K562 (cell line): ENCODE measurements around the gene PRUNE1. TPM values are rescaled to one million over a fixed set of nuclear protein-coding genes. Genes with fewer than 3 reads are reported as not detected.
A peak's percentile ranks its signal among the peaks of the same experiment; 100 is the strongest.

Source experiments
- FIP1L1 ChIP-seq: fragments of 200-400 bp; formaldehyde crosslinking; IDR thresholded peaks from 2 replicates; pipeline ENCODE4 v1.6.1; 2018; ENCODE audit warnings: mild to moderate bottlenecking, low read depth, low read length; ENCODE audit not compliant: poor library complexity, severe bottlenecking
- HNRNPH1 ChIP-seq: fragments of 200-400 bp; formaldehyde crosslinking; optimal IDR thresholded peaks from 2 replicates; pipeline ENCODE3; 2017; ENCODE audit warnings: low read depth, mild to moderate bottlenecking, low read length, moderate library complexity
- LCOR ChIP-seq: sonication (generic); formaldehyde crosslinking; IDR thresholded peaks from 2 replicates; pipeline ENCODE4 v1.8.0; 2022; ENCODE audit warnings: mild to moderate bottlenecking, missing genetic modification reagents
- PPARD ChIP-seq: fragments of 250-450 bp; sonication (Bioruptor Pico); IDR thresholded peaks from 2 replicates; pipeline ENCODE4 v1.8.0; 2022; ENCODE audit warnings: inconsistent platforms, mild to moderate bottlenecking, moderate library complexity
- RCOR1 ChIP-seq, 2 experiments: IDR thresholded peaks; 2 replicates each; pipeline ENCODE4 v1.6.1; 2012; ENCODE audit warnings: low read depth in 2 of 2, low read length in 2 of 2, borderline replicate concordance in 1 of 2, improper control_type of control experiment in 1 of 2
- SMAD1 ChIP-seq: fragments of 150-350 bp; IDR thresholded peaks from 2 replicates; pipeline ENCODE4 v1.6.1; 2014; ENCODE audit warnings: low read length, low read depth; ENCODE audit not compliant: partially characterized antibody
- STAT5B ChIP-seq: fragments of 250-450 bp; sonication (Bioruptor Pico); IDR thresholded peaks from 2 replicates; pipeline ENCODE4 v1.8.0; 2021; ENCODE audit warnings: mild to moderate bottlenecking, inconsistent platforms
- TRIM28 ChIP-seq: fragments of 450-650 bp; IDR thresholded peaks from 2 replicates; pipeline ENCODE4 v1.6.1; 2017
- XRCC4 ChIP-seq: IDR thresholded peaks from one replicate; pipeline ENCODE4 v1.6.1; 2011; ENCODE audit not compliant: insufficient read depth, insufficient read length; ENCODE audit errors: extremely low read depth
- ZNF586 ChIP-seq: fragments of 450-650 bp; formaldehyde crosslinking; conservative IDR thresholded peaks from 2 replicates; pipeline ENCODE4 v1.4.0; 2020; ENCODE audit warnings: mild to moderate bottlenecking, moderate library complexity
- polyA plus RNA-seq, 8 experiments: library from polyadenylated mRNA; depleted of rRNA in 4 of 8; stranded (reverse) in 5 of 8; unstranded in 3 of 8; fragments of >200 nt; fragmentation: Nextera tagmentation in 2 of 8; fragmentation: Illumina TruSeq in 1 of 8; extraction: Ambion mirVana in 2 of 8; extraction: Trizol in 1 of 8; gene quantifications; 2 replicates each; pipeline versions ENCODE4 v1.2.1 to v1.2.3, GENCODE V29; 2011 to 2014; ENCODE audit warnings: inconsistent platforms in 1 of 8, missing spikeins in 1 of 8
- total RNA-seq, 7 experiments: library from RNA; depleted of rRNA in 6 of 7; stranded (reverse); fragments of >200 nt in 6 of 7; fragmentation: Illumina TruSeq in 2 of 7; extraction: Trizol in 2 of 7; gene quantifications; 2 replicates each; pipeline versions ENCODE4 v1.2.1 to v1.2.3, GENCODE V29; 2011 to 2021; ENCODE audit warnings: low replicate concordance in 1 of 7
- TF ChIP-seq, protein P1 (sequence below): fragments of 450-650 bp; IDR thresholded peaks from 2 replicates; pipeline ENCODE4 v1.6.1; 2016; ENCODE audit warnings: mild to moderate bottlenecking, moderate library complexity
- TF ChIP-seq, protein P2 (sequence below): fragments of 250-450 bp; sonication (Bioruptor Pico); IDR thresholded peaks from 2 replicates; pipeline ENCODE4 v1.4.0; 2020; ENCODE audit warnings: mild to moderate bottlenecking
- TF ChIP-seq, protein P3 (sequence below): sonication (generic); formaldehyde crosslinking; IDR thresholded peaks from 2 replicates; pipeline ENCODE4 v1.8.1; 2023; ENCODE audit warnings: mild to moderate bottlenecking, missing genetic modification reagents

PRUNE1 gene
- total and polyA plus RNA-seq, 9 of the 15 experiments (the other 6 are each of a cell fraction or from before 2014, with no cell fraction given) = 16.7 to 48.3 (median 26.2) TPM

DNA sequence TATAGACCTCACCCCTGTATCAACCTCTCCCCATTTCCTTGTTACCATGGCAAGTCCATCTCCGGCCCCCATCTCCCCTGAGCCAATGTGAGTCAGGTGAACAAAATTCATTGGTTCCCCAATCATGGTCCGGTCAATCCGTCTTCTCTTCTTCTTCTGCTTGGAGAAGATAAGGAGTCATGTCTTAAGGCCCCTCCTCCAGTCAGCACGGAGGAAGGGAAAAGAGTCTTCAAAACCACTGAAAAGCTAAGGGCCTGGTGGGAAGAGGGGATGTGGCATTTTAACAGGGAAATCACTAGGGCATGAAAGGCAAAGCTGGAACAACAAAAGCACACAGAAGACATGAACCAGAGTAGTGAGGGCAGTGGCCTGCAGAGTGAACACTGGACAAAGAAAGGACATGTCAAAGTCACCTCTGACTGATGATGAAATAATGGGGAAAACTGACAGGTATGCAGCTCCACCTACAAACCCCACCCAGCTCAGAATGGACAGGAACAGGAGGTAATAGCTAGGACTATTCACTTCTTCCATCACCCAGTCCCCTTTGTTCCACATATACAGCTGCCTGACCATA is 46.8 kb downstream of the PRUNE1 start (continued):
- TF ChIP-seq SMAD1 (no peak), PPARD (no peak), STAT5B (CRISPR knock-in tag) (no peak), HNRNPH1 (no peak), ZNF586 (CRISPR knock-in tag) (no peak), TRIM28 (0 out of 2 replicates have a peak, but pooled peaks have one; percentile 31), FIP1L1 (no peak), LCOR (CRISPR knock-in tag) (peak; percentile 61; the same call in 1 of the 2 replicates), RCOR1 (IDR thresholded peaks at IDR 0.05; ENCODE audit: borderline replicate concordance in 1 of 2, low read depth in 2 of 2, low read length in 2 of 2) (peak; percentile 83 to 94), XRCC4 (no peak)
- TF ChIP-seq, protein P1, sequence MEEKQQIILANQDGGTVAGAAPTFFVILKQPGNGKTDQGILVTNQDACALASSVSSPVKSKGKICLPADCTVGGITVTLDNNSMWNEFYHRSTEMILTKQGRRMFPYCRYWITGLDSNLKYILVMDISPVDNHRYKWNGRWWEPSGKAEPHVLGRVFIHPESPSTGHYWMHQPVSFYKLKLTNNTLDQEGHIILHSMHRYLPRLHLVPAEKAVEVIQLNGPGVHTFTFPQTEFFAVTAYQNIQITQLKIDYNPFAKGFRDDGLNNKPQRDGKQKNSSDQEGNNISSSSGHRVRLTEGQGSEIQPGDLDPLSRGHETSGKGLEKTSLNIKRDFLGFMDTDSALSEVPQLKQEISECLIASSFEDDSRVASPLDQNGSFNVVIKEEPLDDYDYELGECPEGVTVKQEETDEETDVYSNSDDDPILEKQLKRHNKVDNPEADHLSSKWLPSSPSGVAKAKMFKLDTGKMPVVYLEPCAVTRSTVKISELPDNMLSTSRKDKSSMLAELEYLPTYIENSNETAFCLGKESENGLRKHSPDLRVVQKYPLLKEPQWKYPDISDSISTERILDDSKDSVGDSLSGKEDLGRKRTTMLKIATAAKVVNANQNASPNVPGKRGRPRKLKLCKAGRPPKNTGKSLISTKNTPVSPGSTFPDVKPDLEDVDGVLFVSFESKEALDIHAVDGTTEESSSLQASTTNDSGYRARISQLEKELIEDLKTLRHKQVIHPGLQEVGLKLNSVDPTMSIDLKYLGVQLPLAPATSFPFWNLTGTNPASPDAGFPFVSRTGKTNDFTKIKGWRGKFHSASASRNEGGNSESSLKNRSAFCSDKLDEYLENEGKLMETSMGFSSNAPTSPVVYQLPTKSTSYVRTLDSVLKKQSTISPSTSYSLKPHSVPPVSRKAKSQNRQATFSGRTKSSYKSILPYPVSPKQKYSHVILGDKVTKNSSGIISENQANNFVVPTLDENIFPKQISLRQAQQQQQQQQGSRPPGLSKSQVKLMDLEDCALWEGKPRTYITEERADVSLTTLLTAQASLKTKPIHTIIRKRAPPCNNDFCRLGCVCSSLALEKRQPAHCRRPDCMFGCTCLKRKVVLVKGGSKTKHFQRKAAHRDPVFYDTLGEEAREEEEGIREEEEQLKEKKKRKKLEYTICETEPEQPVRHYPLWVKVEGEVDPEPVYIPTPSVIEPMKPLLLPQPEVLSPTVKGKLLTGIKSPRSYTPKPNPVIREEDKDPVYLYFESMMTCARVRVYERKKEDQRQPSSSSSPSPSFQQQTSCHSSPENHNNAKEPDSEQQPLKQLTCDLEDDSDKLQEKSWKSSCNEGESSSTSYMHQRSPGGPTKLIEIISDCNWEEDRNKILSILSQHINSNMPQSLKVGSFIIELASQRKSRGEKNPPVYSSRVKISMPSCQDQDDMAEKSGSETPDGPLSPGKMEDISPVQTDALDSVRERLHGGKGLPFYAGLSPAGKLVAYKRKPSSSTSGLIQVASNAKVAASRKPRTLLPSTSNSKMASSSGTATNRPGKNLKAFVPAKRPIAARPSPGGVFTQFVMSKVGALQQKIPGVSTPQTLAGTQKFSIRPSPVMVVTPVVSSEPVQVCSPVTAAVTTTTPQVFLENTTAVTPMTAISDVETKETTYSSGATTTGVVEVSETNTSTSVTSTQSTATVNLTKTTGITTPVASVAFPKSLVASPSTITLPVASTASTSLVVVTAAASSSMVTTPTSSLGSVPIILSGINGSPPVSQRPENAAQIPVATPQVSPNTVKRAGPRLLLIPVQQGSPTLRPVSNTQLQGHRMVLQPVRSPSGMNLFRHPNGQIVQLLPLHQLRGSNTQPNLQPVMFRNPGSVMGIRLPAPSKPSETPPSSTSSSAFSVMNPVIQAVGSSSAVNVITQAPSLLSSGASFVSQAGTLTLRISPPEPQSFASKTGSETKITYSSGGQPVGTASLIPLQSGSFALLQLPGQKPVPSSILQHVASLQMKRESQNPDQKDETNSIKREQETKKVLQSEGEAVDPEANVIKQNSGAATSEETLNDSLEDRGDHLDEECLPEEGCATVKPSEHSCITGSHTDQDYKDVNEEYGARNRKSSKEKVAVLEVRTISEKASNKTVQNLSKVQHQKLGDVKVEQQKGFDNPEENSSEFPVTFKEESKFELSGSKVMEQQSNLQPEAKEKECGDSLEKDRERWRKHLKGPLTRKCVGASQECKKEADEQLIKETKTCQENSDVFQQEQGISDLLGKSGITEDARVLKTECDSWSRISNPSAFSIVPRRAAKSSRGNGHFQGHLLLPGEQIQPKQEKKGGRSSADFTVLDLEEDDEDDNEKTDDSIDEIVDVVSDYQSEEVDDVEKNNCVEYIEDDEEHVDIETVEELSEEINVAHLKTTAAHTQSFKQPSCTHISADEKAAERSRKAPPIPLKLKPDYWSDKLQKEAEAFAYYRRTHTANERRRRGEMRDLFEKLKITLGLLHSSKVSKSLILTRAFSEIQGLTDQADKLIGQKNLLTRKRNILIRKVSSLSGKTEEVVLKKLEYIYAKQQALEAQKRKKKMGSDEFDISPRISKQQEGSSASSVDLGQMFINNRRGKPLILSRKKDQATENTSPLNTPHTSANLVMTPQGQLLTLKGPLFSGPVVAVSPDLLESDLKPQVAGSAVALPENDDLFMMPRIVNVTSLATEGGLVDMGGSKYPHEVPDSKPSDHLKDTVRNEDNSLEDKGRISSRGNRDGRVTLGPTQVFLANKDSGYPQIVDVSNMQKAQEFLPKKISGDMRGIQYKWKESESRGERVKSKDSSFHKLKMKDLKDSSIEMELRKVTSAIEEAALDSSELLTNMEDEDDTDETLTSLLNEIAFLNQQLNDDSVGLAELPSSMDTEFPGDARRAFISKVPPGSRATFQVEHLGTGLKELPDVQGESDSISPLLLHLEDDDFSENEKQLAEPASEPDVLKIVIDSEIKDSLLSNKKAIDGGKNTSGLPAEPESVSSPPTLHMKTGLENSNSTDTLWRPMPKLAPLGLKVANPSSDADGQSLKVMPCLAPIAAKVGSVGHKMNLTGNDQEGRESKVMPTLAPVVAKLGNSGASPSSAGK = no peak
- TF ChIP-seq, protein P2, sequence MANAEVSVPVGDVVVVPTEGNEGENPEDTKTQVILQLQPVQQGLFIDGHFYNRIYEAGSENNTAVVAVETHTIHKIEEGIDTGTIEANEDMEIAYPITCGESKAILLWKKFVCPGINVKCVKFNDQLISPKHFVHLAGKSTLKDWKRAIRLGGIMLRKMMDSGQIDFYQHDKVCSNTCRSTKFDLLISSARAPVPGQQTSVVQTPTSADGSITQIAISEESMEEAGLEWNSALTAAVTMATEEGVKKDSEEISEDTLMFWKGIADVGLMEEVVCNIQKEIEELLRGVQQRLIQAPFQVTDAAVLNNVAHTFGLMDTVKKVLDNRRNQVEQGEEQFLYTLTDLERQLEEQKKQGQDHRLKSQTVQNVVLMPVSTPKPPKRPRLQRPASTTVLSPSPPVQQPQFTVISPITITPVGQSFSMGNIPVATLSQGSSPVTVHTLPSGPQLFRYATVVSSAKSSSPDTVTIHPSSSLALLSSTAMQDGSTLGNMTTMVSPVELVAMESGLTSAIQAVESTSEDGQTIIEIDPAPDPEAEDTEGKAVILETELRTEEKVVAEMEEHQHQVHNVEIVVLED (CRISPR knock-in tag) = no peak
- TF ChIP-seq, protein P3, sequence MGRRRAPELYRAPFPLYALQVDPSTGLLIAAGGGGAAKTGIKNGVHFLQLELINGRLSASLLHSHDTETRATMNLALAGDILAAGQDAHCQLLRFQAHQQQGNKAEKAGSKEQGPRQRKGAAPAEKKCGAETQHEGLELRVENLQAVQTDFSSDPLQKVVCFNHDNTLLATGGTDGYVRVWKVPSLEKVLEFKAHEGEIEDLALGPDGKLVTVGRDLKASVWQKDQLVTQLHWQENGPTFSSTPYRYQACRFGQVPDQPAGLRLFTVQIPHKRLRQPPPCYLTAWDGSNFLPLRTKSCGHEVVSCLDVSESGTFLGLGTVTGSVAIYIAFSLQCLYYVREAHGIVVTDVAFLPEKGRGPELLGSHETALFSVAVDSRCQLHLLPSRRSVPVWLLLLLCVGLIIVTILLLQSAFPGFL (CRISPR knock-in tag) = no peak
